ENCODE data around the gene MRNIP.

GRCh38 chr5:179841621-179842020, 17.0 kb downstream of the MRNIP start:
- TF ChIP-seq YY1 (IDR thresholded peaks at IDR 0.05; ENCODE audit: insufficient read depth, insufficient read length) (no peak), SUZ12 (IDR thresholded peaks at IDR 0.05; ENCODE audit: extremely low read depth, insufficient read depth, insufficient read length) (no peak), ZNF274 (IDR thresholded peaks at IDR 0.05; ENCODE audit: low read depth, low read length) (no peak)
